Measurements from ENCODE around the gene CNGB1. TPM values are rescaled to one million over a fixed set of nuclear protein-coding genes. Genes with fewer than 3 reads are reported as not detected.

Gene CNGB1
- polyA plus RNA-seq, 1 of the 3 experiments (the other 2 are of a cell fraction), result 0.05 TPM

- no peak for TF ChIP-seq YY1 (IDR thresholded peaks at IDR 0.05; ENCODE audit: low read depth)
- no peak for TF ChIP-seq RXRA (IDR thresholded peaks at IDR 0.05; ENCODE audit: borderline replicate concordance, low read depth)
- TF ChIP-seq, protein P1, sequence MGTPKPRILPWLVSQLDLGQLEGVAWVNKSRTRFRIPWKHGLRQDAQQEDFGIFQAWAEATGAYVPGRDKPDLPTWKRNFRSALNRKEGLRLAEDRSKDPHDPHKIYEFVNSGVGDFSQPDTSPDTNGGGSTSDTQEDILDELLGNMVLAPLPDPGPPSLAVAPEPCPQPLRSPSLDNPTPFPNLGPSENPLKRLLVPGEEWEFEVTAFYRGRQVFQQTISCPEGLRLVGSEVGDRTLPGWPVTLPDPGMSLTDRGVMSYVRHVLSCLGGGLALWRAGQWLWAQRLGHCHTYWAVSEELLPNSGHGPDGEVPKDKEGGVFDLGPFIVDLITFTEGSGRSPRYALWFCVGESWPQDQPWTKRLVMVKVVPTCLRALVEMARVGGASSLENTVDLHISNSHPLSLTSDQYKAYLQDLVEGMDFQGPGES (IDR thresholded peaks at IDR 0.05; ENCODE audit: low read depth, low read length), result no peak
- TF ChIP-seq NRF1 (IDR thresholded peaks at IDR 0.05; ENCODE audit: low read depth, low read length), result no peak
- no peak for TF ChIP-seq TEAD4 (IDR thresholded peaks at IDR 0.05; ENCODE audit: borderline replicate concordance, insufficient read depth)
- no peak for TF ChIP-seq RAD21 (IDR thresholded peaks at IDR 0.05; ENCODE audit: low read length)
- TF ChIP-seq RCOR1 (IDR thresholded peaks at IDR 0.05; ENCODE audit: low read length), result no peak
- no peak for TF ChIP-seq USF2 (IDR thresholded peaks at IDR 0.05; ENCODE audit: borderline replicate concordance, low read depth, low read length)
- TF ChIP-seq ZBTB33 (IDR thresholded peaks at IDR 0.05; ENCODE audit: borderline replicate concordance, low read depth), result no peak
- TF ChIP-seq, protein P2, sequence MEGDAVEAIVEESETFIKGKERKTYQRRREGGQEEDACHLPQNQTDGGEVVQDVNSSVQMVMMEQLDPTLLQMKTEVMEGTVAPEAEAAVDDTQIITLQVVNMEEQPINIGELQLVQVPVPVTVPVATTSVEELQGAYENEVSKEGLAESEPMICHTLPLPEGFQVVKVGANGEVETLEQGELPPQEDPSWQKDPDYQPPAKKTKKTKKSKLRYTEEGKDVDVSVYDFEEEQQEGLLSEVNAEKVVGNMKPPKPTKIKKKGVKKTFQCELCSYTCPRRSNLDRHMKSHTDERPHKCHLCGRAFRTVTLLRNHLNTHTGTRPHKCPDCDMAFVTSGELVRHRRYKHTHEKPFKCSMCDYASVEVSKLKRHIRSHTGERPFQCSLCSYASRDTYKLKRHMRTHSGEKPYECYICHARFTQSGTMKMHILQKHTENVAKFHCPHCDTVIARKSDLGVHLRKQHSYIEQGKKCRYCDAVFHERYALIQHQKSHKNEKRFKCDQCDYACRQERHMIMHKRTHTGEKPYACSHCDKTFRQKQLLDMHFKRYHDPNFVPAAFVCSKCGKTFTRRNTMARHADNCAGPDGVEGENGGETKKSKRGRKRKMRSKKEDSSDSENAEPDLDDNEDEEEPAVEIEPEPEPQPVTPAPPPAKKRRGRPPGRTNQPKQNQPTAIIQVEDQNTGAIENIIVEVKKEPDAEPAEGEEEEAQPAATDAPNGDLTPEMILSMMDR (IDR thresholded peaks at IDR 0.05), result no peak
- no peak for TF ChIP-seq FOXM1 (IDR thresholded peaks at IDR 0.05; ENCODE audit: low read depth)
- no peak for TF ChIP-seq FOXJ3 (CRISPR knock-in tag; IDR thresholded peaks at IDR 0.05)
- TF ChIP-seq CHD2 (IDR thresholded peaks at IDR 0.05; ENCODE audit: low read length, partially characterized antibody), result no peak
- H2AFZ ChIP-seq (ENCODE audit: low read depth), result no peak overlapping the region
- no peak overlapping the region for H3K9ac ChIP-seq
- no peaks in the 10 kb centered on the region for H3K9me3 ChIP-seq
- H3K4me3 ChIP-seq (ENCODE audit: low read depth in 2 of 2, low read length in 1 of 2), result no peak overlapping the region
- H3K27ac ChIP-seq (ENCODE audit: low read depth in 2 of 2, low read length in 1 of 2), result no peak overlapping the region
- no peak for DNase-seq
- CTCF ChIA-PET, result interaction anchor here (0.9 to 1.1 kb wide), 3 partner anchors 107 to 204 kb away, joined by 3 read pairs; partner anchors contain the start of gene ZNF319
- H4K20me1 ChIP-seq (ENCODE audit: insufficient read depth), result no peaks in the 10 kb centered on the region
- no peaks in the 10 kb centered on the region for H3K36me3 ChIP-seq (replicated peaks in 1 of 2; ENCODE audit: control insufficient read depth in 1 of 2, insufficient read depth in 2 of 2, low read length in 1 of 2)
- H3K9me2 ChIP-seq, result no peaks in the 10 kb centered on the region
- POLR2A ChIA-PET, result no interaction called here
- no peak overlapping the region for H3K4me2 ChIP-seq
- peaks cover 6 to 8% of the 10 kb centered on the region in 2 experiments; a peak in 2 of 4 replicates for H3K4me1 ChIP-seq (ENCODE audit: control insufficient read depth in 1 of 2, insufficient read depth in 2 of 2, low read depth in 1 of 2, low read length in 1 of 2)
- H3K27me3 ChIP-seq (ENCODE audit: insufficient read depth), result no peaks in the 10 kb centered on the region; the same call in 1 of the 2 replicates
- no peaks in the 10 kb centered on the region for H3F3A ChIP-seq (replicated peaks; ENCODE audit: insufficient read depth)
- WGBS (ENCODE audit: low lambda C conversion rate), result 86% methylated on average over 5 of the region's 5 CpGs
- H3K79me2 ChIP-seq (ENCODE audit: insufficient read depth), result no peaks in the 10 kb centered on the region
These were observed 77.7 kb downstream of the CNGB1 start for GRCh38 chr16:57893217-57893558.

Measured in SK-N-SH (cell line).